NOMO-1 (cell line): ENCODE results near the gene NPAS1.

Experiments
- DNase-seq, 2 experiments: peaks; one replicate each; lab custom pipeline; 2025; ENCODE audit not compliant: unreplicated experiment in 2 of 2; lab: John Stamatoyannopoulos, UW

Gene NPAS1, protein sequence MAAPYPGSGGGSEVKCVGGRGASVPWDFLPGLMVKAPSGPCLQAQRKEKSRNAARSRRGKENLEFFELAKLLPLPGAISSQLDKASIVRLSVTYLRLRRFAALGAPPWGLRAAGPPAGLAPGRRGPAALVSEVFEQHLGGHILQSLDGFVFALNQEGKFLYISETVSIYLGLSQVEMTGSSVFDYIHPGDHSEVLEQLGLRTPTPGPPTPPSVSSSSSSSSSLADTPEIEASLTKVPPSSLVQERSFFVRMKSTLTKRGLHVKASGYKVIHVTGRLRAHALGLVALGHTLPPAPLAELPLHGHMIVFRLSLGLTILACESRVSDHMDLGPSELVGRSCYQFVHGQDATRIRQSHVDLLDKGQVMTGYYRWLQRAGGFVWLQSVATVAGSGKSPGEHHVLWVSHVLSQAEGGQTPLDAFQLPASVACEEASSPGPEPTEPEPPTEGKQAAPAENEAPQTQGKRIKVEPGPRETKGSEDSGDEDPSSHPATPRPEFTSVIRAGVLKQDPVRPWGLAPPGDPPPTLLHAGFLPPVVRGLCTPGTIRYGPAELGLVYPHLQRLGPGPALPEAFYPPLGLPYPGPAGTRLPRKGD

DNA sequence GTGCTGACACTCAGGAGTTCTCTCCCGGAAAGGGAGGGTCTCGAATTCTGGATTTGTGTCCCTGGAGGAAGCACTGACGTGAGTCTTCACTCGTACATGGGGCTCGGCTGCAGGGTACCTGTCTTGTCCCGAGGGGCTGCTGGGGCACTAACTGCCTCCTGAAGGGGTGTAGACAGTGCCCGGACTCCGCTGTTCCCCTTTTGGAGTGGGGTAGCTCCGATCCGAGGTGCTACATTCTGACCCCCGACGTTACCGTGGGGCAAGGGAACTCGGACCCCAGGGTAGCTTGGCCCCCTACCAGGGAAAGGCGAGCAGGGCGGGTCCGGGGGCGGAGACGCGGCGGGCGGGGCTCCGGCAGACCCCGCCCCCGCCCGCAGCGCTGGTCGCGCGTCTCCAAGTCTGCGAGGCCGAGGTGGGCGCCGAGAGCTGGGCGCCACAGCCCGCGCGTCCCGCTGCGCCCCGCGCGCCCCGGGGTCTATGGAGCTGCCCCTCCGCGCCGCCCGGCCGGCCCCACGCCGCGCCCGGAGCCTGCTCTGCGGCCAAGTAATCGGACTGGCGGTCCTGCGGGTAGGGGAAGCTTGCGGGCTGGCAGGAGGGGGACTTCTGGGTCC is at the start of gene NPAS1:
NPAS1 (plus strand) TSS at position 407 of the 611 bp plus-strand sequence. CDS start 1,211 bp downstream, outside the sequence.
- no peak for DNase-seq

GRCh38 chr19:46970815-46971214 is 48.8 kb upstream of the NPAS1 start:
- DNase-seq, result no peak

DNA sequence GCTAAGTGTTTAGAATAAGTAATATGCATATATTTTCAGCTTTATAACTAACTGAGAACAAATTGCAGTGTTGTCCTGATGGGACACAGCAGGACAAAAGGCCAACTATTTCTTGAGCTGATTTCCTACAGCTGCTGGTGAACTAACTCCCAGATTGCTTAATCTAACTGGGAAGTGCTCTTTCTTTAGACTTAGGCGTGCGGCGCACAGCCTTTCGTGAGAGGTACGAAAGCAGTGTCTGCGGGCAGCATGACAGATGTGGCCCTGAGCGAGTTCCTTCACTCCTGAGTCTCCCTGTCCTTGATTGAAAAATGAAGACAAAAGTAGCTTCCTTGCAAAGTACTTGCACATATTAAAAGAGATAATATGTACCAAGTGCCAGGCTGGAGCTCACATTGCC is 47.3 kb upstream of the NPAS1 start:
- DNase-seq, result no peak

GRCh38 chr19:46974181-46974580 is 45.5 kb upstream of the NPAS1 start:
- no peak for DNase-seq

- no peak for DNase-seq
These were observed 44.4 kb upstream of the NPAS1 start for GRCh38 chr19:46975011-46975924.

DNA sequence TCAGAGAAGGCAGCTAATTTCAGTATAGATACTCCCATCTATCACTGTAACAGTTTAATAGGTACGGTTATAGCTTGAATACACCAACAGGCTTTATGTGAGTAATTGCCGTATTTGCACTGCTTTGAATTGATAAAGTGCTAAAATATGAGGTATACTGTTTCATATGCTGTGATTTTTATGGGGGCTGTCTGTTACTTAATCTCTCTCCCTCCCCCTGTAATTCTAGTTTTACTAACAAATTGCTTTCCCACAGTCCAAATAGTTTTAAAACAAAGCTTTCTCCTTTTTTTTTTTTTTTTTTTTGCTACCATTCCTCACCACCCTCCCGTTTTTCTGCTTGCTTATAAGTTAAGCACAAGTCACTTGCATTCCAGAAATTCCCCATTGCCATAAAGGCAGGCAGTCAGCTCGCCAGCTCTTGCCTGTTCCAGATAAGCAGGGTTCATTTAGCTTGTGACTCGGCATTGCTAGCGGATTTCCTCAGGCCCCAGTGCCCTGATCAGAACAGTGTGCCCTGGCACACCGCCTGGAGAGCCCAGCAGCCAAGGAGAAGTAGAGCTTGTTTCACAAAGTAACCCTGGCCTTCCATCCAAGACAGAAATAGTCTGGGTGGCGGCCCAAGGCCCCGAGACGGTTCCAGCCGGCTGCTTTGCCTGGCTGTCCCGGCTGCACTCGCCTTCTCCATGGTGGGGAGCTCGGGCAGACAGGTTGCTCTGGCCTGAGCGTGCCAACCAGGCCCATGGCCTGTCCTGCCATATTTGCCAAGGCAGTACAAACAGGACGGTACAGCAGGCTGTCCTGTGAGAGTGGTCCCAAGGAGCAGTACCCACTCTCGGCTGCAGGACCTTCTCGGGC is 43.5 kb upstream of the NPAS1 start:
- no peak for DNase-seq

- no peak for DNase-seq
These were observed 42.8 kb upstream of the NPAS1 start for GRCh38 chr19:46976845-46977320.

GRCh38 chr19:46977548-46977947 is 42.1 kb upstream of the NPAS1 start:
- DNase-seq, result no peak

DNA sequence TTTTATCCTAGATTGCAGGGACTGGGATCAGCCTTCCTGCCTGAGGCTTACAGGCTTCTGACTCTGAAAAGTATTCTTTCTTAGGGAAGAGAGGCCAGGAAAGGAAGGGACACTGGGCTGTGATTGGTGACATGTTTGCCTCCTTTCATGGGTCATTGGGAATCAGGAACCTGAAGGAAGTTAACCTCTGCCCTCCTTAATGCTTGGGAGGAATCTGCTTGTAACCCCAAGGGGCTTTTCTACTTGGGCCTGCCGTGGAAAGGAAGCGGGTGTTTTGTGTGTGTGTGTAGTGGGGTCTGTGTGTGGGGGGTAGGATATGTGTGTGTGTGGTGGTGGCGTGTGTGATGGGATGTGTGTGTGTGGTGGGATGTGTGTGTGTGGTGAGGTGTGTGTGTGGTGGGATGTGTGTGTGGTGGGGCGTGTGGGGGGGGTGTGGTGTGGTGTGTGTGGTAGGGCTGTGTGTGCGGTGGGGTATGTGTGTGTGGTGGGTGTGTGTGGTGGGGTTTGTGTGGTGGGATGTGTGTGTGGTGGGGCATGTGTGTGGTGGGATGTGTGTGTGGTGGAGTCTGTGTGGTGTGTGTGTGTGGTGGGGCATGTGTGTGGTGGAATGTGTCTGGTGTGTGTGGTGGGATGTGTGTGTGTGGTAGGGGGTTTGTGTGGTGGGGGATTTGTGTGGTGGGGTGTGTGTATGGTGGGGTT is 41.3 kb upstream of the NPAS1 start:
- DNase-seq, result no peak

GRCh38 chr19:46979126-46980105 is 40.2 kb upstream of the NPAS1 start:
- no peak for DNase-seq

DNA sequence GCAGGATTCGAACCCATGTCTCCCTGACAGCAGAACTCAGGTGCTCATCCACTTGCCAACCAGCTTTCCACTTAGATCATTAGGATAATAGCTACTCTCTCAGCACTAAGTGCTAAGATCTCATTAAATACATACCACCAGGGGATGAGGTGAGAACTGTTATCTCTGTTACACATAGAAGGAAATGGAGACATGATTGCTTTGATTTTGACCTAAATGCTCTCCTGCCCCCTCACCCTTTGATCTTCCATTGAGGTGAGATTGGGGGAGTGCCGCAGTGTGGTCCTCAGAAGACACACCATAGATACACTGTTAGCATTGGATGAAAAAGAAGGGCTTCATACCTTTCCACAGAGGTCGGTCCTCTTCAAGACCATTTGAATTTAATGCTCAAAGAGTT is 38.9 kb upstream of the NPAS1 start:
- no peak for DNase-seq

DNA sequence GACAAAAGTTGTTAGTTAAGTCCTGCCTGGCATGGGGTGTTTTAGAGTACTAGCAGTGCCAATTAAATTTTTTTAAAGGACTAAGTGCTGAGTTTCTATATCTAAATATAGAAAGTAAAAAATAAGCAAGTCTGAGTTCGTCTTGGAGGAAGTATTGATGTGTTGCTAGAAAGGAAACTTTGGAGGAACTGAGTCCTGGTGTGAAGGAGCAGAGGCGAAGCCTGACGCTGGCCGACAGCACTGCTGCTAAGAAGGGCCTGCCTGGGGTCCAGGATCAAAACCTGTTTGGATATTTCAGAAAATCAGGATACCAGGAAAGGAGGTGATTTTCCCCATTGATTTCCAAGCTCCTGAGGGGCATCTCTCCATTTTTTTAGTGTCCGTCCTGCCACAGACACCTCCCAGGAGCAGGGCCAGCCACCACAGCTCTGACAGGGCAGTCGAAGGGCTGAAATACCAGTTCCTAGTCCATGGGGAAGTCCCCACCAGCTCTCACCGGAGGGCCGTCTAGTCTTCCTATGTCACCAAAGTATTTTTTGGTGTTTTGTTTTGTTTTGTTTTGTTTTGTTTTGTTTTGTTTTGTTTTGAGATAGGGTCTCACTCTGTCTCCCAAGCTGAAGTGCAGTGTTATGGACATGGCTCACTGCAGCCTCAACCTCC is 38.2 kb upstream of the NPAS1 start:
- DNase-seq, result peak in 1 of 2 experiments; percentile 56

DNA sequence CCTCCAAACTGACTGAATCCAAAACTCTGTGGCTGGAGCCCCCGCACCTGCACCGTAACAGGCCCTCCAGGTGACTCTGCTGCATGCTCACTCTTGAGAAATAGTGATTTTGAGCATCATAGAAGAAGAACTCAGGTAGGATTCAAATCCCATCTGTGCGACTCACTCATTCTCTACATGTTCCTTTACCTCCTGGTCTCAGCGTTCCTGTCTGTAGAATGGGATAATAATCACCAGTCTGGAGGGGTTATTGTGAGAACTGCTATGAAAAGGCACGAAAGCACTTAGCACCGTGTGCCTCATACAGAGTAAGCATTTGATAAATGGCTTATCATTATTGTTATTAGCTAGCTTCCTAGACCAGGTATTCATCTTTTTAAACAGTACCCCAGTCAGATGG is 36.5 kb upstream of the NPAS1 start:
- DNase-seq, result no peak

DNA sequence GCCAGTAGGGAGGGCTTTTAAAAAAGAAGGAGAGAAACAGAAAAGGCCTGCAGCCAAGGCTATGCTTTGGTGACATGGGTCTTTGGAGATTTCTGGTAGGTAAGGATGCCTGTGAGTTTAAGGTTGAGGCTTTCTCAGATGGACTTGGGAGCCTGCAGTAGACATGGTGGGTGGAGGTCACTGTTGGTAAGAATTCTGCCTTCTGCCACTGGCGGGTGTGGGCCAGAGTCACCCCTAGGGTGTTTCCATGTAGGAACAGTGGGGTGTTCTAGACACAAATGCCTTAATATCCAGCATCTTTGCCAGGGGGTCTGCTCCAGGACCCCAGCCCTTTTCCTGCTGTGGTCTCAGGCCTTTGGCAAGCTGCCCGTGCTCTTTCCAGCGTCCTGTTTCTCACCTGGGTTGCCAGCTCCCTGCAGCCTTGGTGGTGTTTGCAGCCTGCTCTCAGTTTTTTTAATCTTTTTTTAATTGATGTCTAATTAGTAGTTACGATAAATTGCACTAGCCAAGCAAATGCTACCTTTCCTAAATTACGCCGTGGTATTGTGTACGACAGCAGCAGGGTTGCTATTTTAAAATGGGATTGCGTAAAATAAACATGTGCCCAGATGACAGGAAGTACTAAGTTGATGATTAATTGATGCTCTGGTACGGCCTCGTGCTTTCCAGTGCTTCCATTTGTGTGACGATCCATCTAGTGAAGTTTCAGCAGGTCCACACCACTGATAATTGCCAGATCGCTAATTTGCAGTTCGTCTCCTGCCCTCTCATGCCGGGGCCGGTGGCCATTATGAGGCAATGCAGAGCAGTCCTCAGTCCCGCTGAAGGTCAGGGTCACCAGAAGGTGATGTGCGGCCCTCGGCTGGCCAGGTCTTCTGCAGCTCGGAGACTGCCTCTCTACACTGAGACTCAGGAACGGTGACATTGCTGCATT is 35.3 kb upstream of the NPAS1 start:
- peak; percentile 84 to 94 for DNase-seq

DNA sequence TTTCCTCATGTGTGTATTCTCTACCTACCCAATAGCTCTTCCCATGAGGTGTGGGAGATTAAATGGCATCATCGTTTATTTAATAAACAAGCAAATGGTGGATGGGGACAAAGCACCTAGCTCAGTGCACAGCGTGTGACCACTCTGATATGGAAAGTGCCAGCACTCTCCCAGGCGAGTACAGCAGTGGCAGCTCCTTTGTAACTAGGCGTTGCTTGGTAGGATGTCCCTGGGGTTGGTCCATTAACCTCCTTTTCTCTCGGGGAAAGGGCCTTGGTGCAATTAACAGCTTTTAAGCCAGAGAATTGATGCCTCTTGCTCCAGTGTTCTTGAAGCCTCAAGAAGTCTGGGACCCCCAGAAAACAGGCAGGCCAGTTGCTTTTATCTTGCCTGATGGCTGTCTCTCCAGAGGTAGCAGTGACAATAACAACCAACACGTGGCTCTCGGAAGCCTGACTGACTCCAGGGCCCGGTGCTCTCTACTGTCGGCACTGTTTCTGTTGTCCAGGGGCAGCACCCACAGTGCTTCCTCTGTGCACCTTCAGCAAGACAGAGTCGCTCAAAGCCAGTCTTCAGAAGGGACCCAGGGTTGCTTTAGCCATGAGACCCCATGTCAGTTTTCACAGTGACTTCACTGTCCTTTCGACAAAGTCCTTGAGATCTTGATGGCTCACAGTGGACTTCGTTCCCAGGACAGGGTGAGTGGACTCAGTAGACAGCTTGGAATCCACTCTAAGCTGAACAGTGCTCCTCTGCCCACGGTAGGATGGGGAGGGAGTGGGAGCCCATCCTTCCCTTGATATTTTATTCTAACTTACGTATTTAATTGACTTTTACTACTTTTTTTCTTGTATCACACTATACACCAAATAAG is 33.9 kb upstream of the NPAS1 start:
- DNase-seq, result no peak
